ENCODE data around the gene RAPGEF1.

The RAPGEF1 gene

GRCh38 chr9:131543141-131543540 lies 196.7 kb downstream of the RAPGEF1 start:
- DNase-seq (ENCODE audit: low read depth): no peak
- in situ Hi-C loops (cut with HindIII; ENCODE audit: low sequenced_read_pairs): no loop called here
- no peak overlapping the region for H3K4me3 ChIP-seq (ENCODE audit: low read depth, low read length)
- TF ChIP-seq, protein P1, sequence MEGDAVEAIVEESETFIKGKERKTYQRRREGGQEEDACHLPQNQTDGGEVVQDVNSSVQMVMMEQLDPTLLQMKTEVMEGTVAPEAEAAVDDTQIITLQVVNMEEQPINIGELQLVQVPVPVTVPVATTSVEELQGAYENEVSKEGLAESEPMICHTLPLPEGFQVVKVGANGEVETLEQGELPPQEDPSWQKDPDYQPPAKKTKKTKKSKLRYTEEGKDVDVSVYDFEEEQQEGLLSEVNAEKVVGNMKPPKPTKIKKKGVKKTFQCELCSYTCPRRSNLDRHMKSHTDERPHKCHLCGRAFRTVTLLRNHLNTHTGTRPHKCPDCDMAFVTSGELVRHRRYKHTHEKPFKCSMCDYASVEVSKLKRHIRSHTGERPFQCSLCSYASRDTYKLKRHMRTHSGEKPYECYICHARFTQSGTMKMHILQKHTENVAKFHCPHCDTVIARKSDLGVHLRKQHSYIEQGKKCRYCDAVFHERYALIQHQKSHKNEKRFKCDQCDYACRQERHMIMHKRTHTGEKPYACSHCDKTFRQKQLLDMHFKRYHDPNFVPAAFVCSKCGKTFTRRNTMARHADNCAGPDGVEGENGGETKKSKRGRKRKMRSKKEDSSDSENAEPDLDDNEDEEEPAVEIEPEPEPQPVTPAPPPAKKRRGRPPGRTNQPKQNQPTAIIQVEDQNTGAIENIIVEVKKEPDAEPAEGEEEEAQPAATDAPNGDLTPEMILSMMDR (IDR thresholded peaks at IDR 0.05; ENCODE audit: low read depth, low read length, missing control alignments): no peak

GRCh38 chr9:131539223-131539923 lies 200.5 kb downstream of the RAPGEF1 start:
- in situ Hi-C loops (cut with HindIII; ENCODE audit: low sequenced_read_pairs): no loop called here
- H3K4me3 ChIP-seq (ENCODE audit: low read depth, low read length): no peak overlapping the region
- TF ChIP-seq, protein P1 (IDR thresholded peaks at IDR 0.05; ENCODE audit: low read depth, low read length, missing control alignments): no peak
- DNase-seq (ENCODE audit: low read depth): no peak

GRCh38 chr9:131537946-131538345 lies 201.9 kb downstream of the RAPGEF1 start:
- TF ChIP-seq, protein P1 (IDR thresholded peaks at IDR 0.05; ENCODE audit: low read depth, low read length, missing control alignments): no peak
- DNase-seq (ENCODE audit: low read depth): no peak
- in situ Hi-C loops (cut with HindIII; ENCODE audit: low sequenced_read_pairs): no loop called here

GRCh38 chr9:131534721-131535237 lies 205.1 kb downstream of the RAPGEF1 start:
- DNase-seq (ENCODE audit: low read depth): no peak
- TF ChIP-seq, protein P1 (IDR thresholded peaks at IDR 0.05; ENCODE audit: low read depth, low read length, missing control alignments): no peak
- in situ Hi-C loops (cut with HindIII; ENCODE audit: low sequenced_read_pairs): no loop called here
- H3K4me3 ChIP-seq (ENCODE audit: low read depth, low read length): no peak overlapping the region

More at GRCh38 chr9:131537946-131538345, 201.9 kb downstream of the RAPGEF1 start:
- H3K4me3 ChIP-seq (ENCODE audit: low read depth, low read length): no peak overlapping the region

- peak within 1 kb of the TSS; percentile 72 for H3K4me3 ChIP-seq (ENCODE audit: low read depth, low read length)
- TF ChIP-seq, protein P1 (IDR thresholded peaks at IDR 0.05; ENCODE audit: low read depth, low read length, missing control alignments): no peak
- in situ Hi-C loops (cut with HindIII; ENCODE audit: low sequenced_read_pairs): no loop called here
- peak; percentile 11 for DNase-seq (ENCODE audit: low read depth)
These were observed 208.7 kb downstream of the RAPGEF1 start, which contains the start of gene UCK1 for GRCh38 chr9:131530920-131531832. Gene UCK1 (minus strand): TSS chr9:131531263. CDS start chr9:131531174, 89 bp downstream.

DNA sequence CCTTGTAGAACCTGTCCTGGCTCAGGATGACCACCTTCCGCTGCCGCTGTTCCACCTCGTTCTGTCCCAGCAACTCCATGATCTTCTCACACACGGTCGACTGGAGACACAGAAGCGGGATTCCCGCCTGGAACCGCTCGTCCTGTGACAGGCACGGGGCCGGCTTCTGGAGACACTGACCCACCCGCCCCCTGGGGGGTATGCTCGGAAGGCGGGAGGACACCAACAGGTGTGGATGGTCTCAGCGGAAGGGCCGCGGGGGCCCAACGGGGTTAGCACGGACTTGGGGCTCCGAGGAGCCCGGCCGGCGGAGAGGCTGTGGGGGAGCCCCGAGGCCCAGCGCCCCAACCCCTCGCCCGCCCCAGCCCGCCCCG lies 209.3 kb downstream of the RAPGEF1 start:
- TF ChIP-seq, protein P1 (IDR thresholded peaks at IDR 0.05; ENCODE audit: low read depth, low read length, missing control alignments): peak; percentile 35
- no peak for DNase-seq (ENCODE audit: low read depth)
- in situ Hi-C loops (cut with HindIII; ENCODE audit: low sequenced_read_pairs): no loop called here
- peak overlapping the region; percentile 72 for H3K4me3 ChIP-seq (ENCODE audit: low read depth, low read length)

All from astrocyte of the cerebellum (primary cell).